ENCODE measurements around the gene FGFR3.

DNA sequence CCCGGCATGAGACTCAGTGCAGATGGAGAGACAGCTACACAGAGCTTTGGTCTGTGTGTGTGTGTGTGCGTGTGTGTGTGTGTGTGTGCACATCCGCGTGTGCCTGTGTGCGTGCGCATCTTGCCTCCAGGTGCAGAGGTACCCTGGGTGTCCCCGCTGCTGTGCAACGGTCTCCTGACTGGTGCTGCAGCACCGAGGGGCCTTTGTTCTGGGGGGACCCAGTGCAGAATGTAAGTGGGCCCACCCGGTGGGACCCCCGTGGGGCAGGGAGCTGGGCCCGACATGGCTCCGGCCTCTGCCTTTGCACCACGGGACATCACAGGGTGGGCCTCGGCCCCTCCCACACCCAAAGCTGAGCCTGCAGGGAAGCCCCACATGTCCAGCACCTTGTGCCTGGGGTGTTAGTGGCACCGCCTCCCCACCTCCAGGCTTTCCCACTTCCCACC lies 14.3 kb downstream of the FGFR3 start:
- no peak for TF ChIP-seq EZH2 (IDR thresholded peaks at IDR 0.05; ENCODE audit: borderline replicate concordance, low read length)
- TF ChIP-seq, protein P1, sequence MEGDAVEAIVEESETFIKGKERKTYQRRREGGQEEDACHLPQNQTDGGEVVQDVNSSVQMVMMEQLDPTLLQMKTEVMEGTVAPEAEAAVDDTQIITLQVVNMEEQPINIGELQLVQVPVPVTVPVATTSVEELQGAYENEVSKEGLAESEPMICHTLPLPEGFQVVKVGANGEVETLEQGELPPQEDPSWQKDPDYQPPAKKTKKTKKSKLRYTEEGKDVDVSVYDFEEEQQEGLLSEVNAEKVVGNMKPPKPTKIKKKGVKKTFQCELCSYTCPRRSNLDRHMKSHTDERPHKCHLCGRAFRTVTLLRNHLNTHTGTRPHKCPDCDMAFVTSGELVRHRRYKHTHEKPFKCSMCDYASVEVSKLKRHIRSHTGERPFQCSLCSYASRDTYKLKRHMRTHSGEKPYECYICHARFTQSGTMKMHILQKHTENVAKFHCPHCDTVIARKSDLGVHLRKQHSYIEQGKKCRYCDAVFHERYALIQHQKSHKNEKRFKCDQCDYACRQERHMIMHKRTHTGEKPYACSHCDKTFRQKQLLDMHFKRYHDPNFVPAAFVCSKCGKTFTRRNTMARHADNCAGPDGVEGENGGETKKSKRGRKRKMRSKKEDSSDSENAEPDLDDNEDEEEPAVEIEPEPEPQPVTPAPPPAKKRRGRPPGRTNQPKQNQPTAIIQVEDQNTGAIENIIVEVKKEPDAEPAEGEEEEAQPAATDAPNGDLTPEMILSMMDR (IDR thresholded peaks at IDR 0.05; ENCODE audit: low read length) = no peak
